Stimulated activated naive CD8-positive, alpha-beta T cell treated with anti-CD3 and anti-CD28 coated beads, Interleukin-15, Interleukin-2, amounts not matched to agents 100 U/mL and 50 U/mL, for 24 hours (primary cell): ENCODE data around the gene SLC2A1.
"Not testable (repeated sequence)": the region's sequence is repeated elsewhere in the genome, so short reads cannot be mapped to it uniquely, and the experiment has no call there.

Experiments used
- ATAC-seq: fragments of 150-1000 bp; cut with Tn5 transposase; one replicate; pipeline ENCODE4 v1.10.0; 2021
- DNase-seq: peaks from one replicate; pipeline ENCODE4 v3.0.0; 2021

SLC2A1 gene

GRCh38 chr1:42899960-42900359 is 58.7 kb downstream of the SLC2A1 start:
- not testable (repeated sequence) for DNase-seq, ATAC-seq

GRCh38 chr1:42891465-42892138 is 67.1 kb downstream of the SLC2A1 start:
- ATAC-seq (no peak), DNase-seq (no peak)

GRCh38 chr1:42889264-42889663 is 69.4 kb downstream of the SLC2A1 start:
- DNase-seq (no peak), ATAC-seq (no peak)

- ATAC-seq (no peak), DNase-seq (no peak)
Measured at GRCh38 chr1:42888013-42888633, 70.5 kb downstream of the SLC2A1 start.

- ATAC-seq = no peak
- DNase-seq = no peak
Measured at GRCh38 chr1:42887366-42887765, 71.3 kb downstream of the SLC2A1 start.

GRCh38 chr1:42886800-42887199 is 71.9 kb downstream of the SLC2A1 start:
- ATAC-seq (no peak), DNase-seq (no peak)

- ATAC-seq (no peak), DNase-seq (no peak)
Measured at GRCh38 chr1:42886046-42886739, 72.5 kb downstream of the SLC2A1 start.

GRCh38 chr1:42880384-42880783 is 78.3 kb downstream of the SLC2A1 start:
- no peak for ATAC-seq
- no peak for DNase-seq

- ATAC-seq = no peak
- DNase-seq = no peak
Measured at GRCh38 chr1:42877380-42877779, 81.3 kb downstream of the SLC2A1 start.

GRCh38 chr1:42876009-42876408 is 82.7 kb downstream of the SLC2A1 start:
- ATAC-seq = no peak
- DNase-seq = no peak
